Skeletal muscle tissue (tissue), 4 donors: ENCODE data around the gene TIMM23. TPM values are rescaled to one million over a fixed set of nuclear protein-coding genes. Genes with fewer than 3 reads are reported as not detected.

Experiments used
- H3K27ac ChIP-seq: one replicate; pipeline ENCODE4 v1.7.0; 2013; ENCODE audit warnings: mild to moderate bottlenecking, low read depth, low read length, inconsistent platforms
- H3K27me3 ChIP-seq, 3 donors: one replicate each; pipeline ENCODE4 v1.7.0; 2013; ENCODE audit warnings: low read length in 3 of 3; ENCODE audit not compliant: control insufficient read depth in 3 of 3, insufficient read depth in 3 of 3
- H3K36me3 ChIP-seq, 3 donors: one replicate each; pipeline ENCODE4 v1.7.0; 2013; ENCODE audit warnings: low read length in 3 of 3; ENCODE audit not compliant: control insufficient read depth in 3 of 3, insufficient read depth in 3 of 3
- H3K4me1 ChIP-seq, 3 donors: one replicate each; pipeline ENCODE4 v1.7.0; 2013; ENCODE audit warnings: low read length in 3 of 3, mild to moderate bottlenecking in 3 of 3; ENCODE audit not compliant: control insufficient read depth in 3 of 3, insufficient read depth in 3 of 3
- H3K4me3 ChIP-seq, 3 donors: one replicate each; pipeline ENCODE4 v1.7.0; 2013; ENCODE audit warnings: low read length in 3 of 3
- H3K9ac ChIP-seq, 3 donors: one replicate each; pipeline ENCODE4 v1.7.0; 2013; ENCODE audit warnings: low read length in 3 of 3, mild to moderate bottlenecking in 3 of 3, moderate library complexity in 2 of 3, low read depth in 1 of 3
- H3K9me3 ChIP-seq, 3 donors: one replicate each; pipeline ENCODE4 v1.7.0; 2013; ENCODE audit warnings: low read length in 3 of 3; ENCODE audit not compliant: control insufficient read depth in 3 of 3
- total RNA-seq: library from RNA; depleted of rRNA; stranded (reverse); fragments of >200 nt; gene quantifications from one replicate; pipeline ENCODE4 v1.2.3, GENCODE V29; 2014
- donor health status: Osteomylitis.

Gene TIMM23
- total RNA-seq, 1 donor from 2014 or later, result 61.6 TPM

- Histone ChIP-seq H3K27me3 (no peaks in the 10 kb centered on the region), H3K4me3 (peak within 1 kb of the TSS; percentile 88 to 91 (median 90)), H3K36me3 (peaks cover 0 to 2% (median 0%) of the 10 kb centered on the region in 3 donors), H3K9ac (peak within 1 kb of the TSS; percentile 95 to 97 (median 97)), H3K9me3 (no peaks in the 10 kb centered on the region), H3K27ac (peak within 1 kb of the TSS; percentile 93), H3K4me1 (peaks cover 32 to 47% (median 34%) of the 10 kb centered on the region in 3 donors)
These were observed 58.0 kb downstream of the TIMM23 start, which contains the start of gene NCOA4 for GRCh38 chr10:46030091-46030937. TSS of gene NCOA4 (minus strand) at chr10:46030623. CDS start at chr10:46016680, 13,943 bp downstream.

- Histone ChIP-seq H3K36me3 (peaks cover 0 to 2% (median 0%) of the 10 kb centered on the region in 3 donors), H3K4me1 (peaks cover 18 to 32% (median 20%) of the 10 kb centered on the region in 3 donors), H3K27ac (no peak overlapping the region), H3K27me3 (no peaks in the 10 kb centered on the region), H3K9ac (no peak overlapping the region), H3K9me3 (no peaks in the 10 kb centered on the region), H3K4me3 (no peak overlapping the region)
These were observed 59.6 kb downstream of the TIMM23 start for GRCh38 chr10:46031648-46032532.

GRCh38 chr10:46033602-46034011 is 61.3 kb downstream of the TIMM23 start:
- Histone ChIP-seq H3K4me3 (no peak overlapping the region), H3K9ac (no peak overlapping the region), H3K9me3 (no peaks in the 10 kb centered on the region), H3K36me3 (no peaks in the 10 kb centered on the region), H3K4me1 (peaks cover 9 to 14% (median 12%) of the 10 kb centered on the region in 3 donors), H3K27ac (no peak overlapping the region), H3K27me3 (no peaks in the 10 kb centered on the region)

GRCh38 chr10:46035923-46036849 is 63.9 kb downstream of the TIMM23 start:
- H3K27ac ChIP-seq, result no peak overlapping the region
- no peak overlapping the region for H3K9ac ChIP-seq
- no peak overlapping the region for H3K4me3 ChIP-seq
- H3K4me1 ChIP-seq, result no peaks in the 10 kb centered on the region
- no peaks in the 10 kb centered on the region for H3K36me3 ChIP-seq
- H3K27me3 ChIP-seq, result no peaks in the 10 kb centered on the region
- H3K9me3 ChIP-seq, result no peaks in the 10 kb centered on the region

GRCh38 chr10:46037107-46037825 is 65.0 kb downstream of the TIMM23 start:
- no peaks in the 10 kb centered on the region for H3K36me3 ChIP-seq
- H3K4me1 ChIP-seq, result no peaks in the 10 kb centered on the region
- H3K9me3 ChIP-seq, result no peaks in the 10 kb centered on the region
- no peaks in the 10 kb centered on the region for H3K27me3 ChIP-seq
- H3K4me3 ChIP-seq, result no peak overlapping the region
- no peak overlapping the region for H3K27ac ChIP-seq
- no peak overlapping the region for H3K9ac ChIP-seq

GRCh38 chr10:46040004-46040403 is 67.7 kb downstream of the TIMM23 start:
- Histone ChIP-seq H3K27ac (no peak overlapping the region), H3K36me3 (no peaks in the 10 kb centered on the region), H3K4me3 (no peak overlapping the region), H3K9me3 (no peaks in the 10 kb centered on the region), H3K4me1 (no peaks in the 10 kb centered on the region), H3K27me3 (peaks cover 0 to 3% (median 2%) of the 10 kb centered on the region in 3 donors), H3K9ac (no peak overlapping the region)

- Histone ChIP-seq H3K36me3 (no peaks in the 10 kb centered on the region), H3K4me3 (no peak overlapping the region), H3K9me3 (no peaks in the 10 kb centered on the region), H3K27ac (no peak overlapping the region), H3K9ac (no peak overlapping the region), H3K27me3 (peaks cover 2 to 3% (median 3%) of the 10 kb centered on the region in 3 donors), H3K4me1 (no peaks in the 10 kb centered on the region)
These were observed 70.2 kb downstream of the TIMM23 start for GRCh38 chr10:46042527-46042926.

- no peaks in the 10 kb centered on the region for H3K9me3 ChIP-seq
- H3K4me3 ChIP-seq, result no peak within 1 kb of the TSS
- H3K4me1 ChIP-seq, result no peaks in the 10 kb centered on the region
- no peak within 1 kb of the TSS for H3K9ac ChIP-seq
- H3K36me3 ChIP-seq, result no peaks in the 10 kb centered on the region
- peaks cover 7 to 10% (median 9%) of the 10 kb centered on the region in 3 donors for H3K27me3 ChIP-seq
- no peak within 1 kb of the TSS for H3K27ac ChIP-seq
These were observed 74.0 kb downstream of the TIMM23 start, which contains the start of gene MSMB for GRCh38 chr10:46046261-46046660. TSS of gene MSMB (minus strand) at chr10:46046269. CDS start at chr10:46046237, 32 bp downstream.

GRCh38 chr10:46048152-46048551 is 75.9 kb downstream of the TIMM23 start:
- Histone ChIP-seq H3K4me1 (no peaks in the 10 kb centered on the region), H3K27ac (no peak overlapping the region), H3K4me3 (no peak overlapping the region), H3K9ac (no peak overlapping the region), H3K9me3 (no peaks in the 10 kb centered on the region), H3K27me3 (peaks cover 7 to 16% (median 15%) of the 10 kb centered on the region in 3 donors), H3K36me3 (no peaks in the 10 kb centered on the region)
